IMR-90 (cell line): ENCODE data around the gene PSD. TPM values are rescaled to one million over a fixed set of nuclear protein-coding genes. Genes with fewer than 3 reads are reported as not detected.

Experiments
- ATAC-seq: fragments of 200-7000 bp; cut with Tn5 transposase; 2 replicates; pipeline ENCODE4 v1.9.1; 2020; ENCODE audit warnings: low read depth, mild to moderate bottlenecking, moderate library complexity
- BruUV-seq: library from RNA; stranded (reverse); fragments of 400-500 nt; replicated peaks from 2 replicates; lab custom pipeline; 2021; lab: Mats Ljungman, UMichigan
- CTCF ChIA-PET: fragments of 300-600 bp; formaldehyde crosslinking; extraction: SDS; loops from one replicate; lab custom pipeline; 2021; ENCODE audit warnings: antibody characterized with exemption; lab: Yijun Ruan, JAX
- POLR2A ChIA-PET: fragments of 300-600 bp; sonication (Branson Sonifier 250); formaldehyde crosslinking; loops from one replicate; lab custom pipeline; 2022; ENCODE audit warnings: antibody characterized with exemption; ENCODE audit not compliant: unreplicated experiment; lab: Charles Lee
- DNase-seq: peaks from one replicate; pipeline ENCODE4 v3.0.0; 2013
- H2AFZ ChIP-seq: replicated peaks from 2 replicates; pipeline ENCODE3; 2013; ENCODE audit warnings: low read length, mild to moderate bottlenecking; ENCODE audit not compliant: poor library complexity
- H2AK5ac ChIP-seq: 2 replicates; pipeline ENCODE4 v1.6.1; 2013; ENCODE audit warnings: low read depth, low read length, inconsistent platforms
- H2AK9ac ChIP-seq: replicated peaks from 2 replicates; pipeline ENCODE3; 2013; ENCODE audit warnings: mild to moderate bottlenecking, low read depth, low read length, moderate library complexity; ENCODE audit not compliant: poor library complexity
- H2BK120ac ChIP-seq: 2 replicates; pipeline ENCODE4 v1.6.1; 2013; ENCODE audit warnings: low read depth, low read length, inconsistent platforms
- H2BK15ac ChIP-seq: 3 replicates; pipeline ENCODE4 v1.6.1; 2013; ENCODE audit warnings: low read depth, low read length, inconsistent platforms
- H2BK20ac ChIP-seq: 2 replicates; pipeline ENCODE4 v1.6.1; 2013; ENCODE audit warnings: low read depth, mild to moderate bottlenecking, inconsistent platforms, low read length, moderate library complexity
- H2BK5ac ChIP-seq: 2 replicates; pipeline ENCODE4 v1.6.1; 2013; ENCODE audit warnings: mild to moderate bottlenecking, low read depth, low read length, inconsistent platforms; ENCODE audit not compliant: poor library complexity, severe bottlenecking
- H3K14ac ChIP-seq: replicated peaks from 2 replicates; pipeline ENCODE4 v1.6.1; 2013; ENCODE audit warnings: low read depth, low read length, inconsistent platforms
- H3K18ac ChIP-seq: 2 replicates; pipeline ENCODE4 v1.6.1; 2013; ENCODE audit warnings: low read depth, low read length, control low read depth
- H3K23ac ChIP-seq: 2 replicates; pipeline ENCODE4 v1.6.1; 2013; ENCODE audit warnings: low read depth, low read length, inconsistent platforms
- H3K27ac ChIP-seq: 2 replicates; pipeline ENCODE4 v1.5.1; 2013; ENCODE audit warnings: mild to moderate bottlenecking, control low read depth, low read length; ENCODE audit not compliant: insufficient read depth
- H3K27me3 ChIP-seq: 2 replicates; pipeline ENCODE4 v1.6.1; 2013; ENCODE audit warnings: low read length; ENCODE audit not compliant: control insufficient read depth, insufficient read depth
- H3K36me3 ChIP-seq: 2 replicates; pipeline ENCODE4 v1.6.1; 2013; ENCODE audit warnings: low read length, mixed read lengths; ENCODE audit not compliant: control insufficient read depth, insufficient read depth
- H3K4ac ChIP-seq: 2 replicates; pipeline ENCODE4 v1.6.1; 2013; ENCODE audit warnings: low read depth, low read length, inconsistent platforms
- H3K4me1 ChIP-seq: 2 replicates; pipeline ENCODE4 v1.6.1; 2013; ENCODE audit warnings: low read length, mixed read lengths; ENCODE audit not compliant: control insufficient read depth, insufficient read depth
- H3K4me2 ChIP-seq: 2 replicates; pipeline ENCODE4 v1.6.1; 2013; ENCODE audit warnings: low read depth, mild to moderate bottlenecking, control low read depth, low read length, moderate library complexity
- H3K4me3 ChIP-seq: 2 replicates; pipeline ENCODE4 v1.5.1; 2013; ENCODE audit warnings: low read depth, mild to moderate bottlenecking, control low read depth, low read length, moderate library complexity; ENCODE audit not compliant: insufficient read depth
- H3K56ac ChIP-seq: 2 replicates; pipeline ENCODE4 v1.6.1; 2013; ENCODE audit warnings: low read length, inconsistent platforms; ENCODE audit not compliant: insufficient read depth; ENCODE audit errors: extremely low read depth
- H3K79me1 ChIP-seq, 2 experiments: 2 replicates each; pipeline ENCODE4 v1.6.1; 2013; ENCODE audit warnings: low read length in 2 of 2, inconsistent platforms in 1 of 2, low read depth in 1 of 2
- H3K9ac ChIP-seq: 2 replicates; pipeline ENCODE4 v1.6.1; 2013; ENCODE audit warnings: low read depth, low read length, control low read depth
- H3K9me1 ChIP-seq: 2 replicates; pipeline ENCODE4 v1.6.1; 2013; ENCODE audit warnings: low read length, inconsistent platforms; ENCODE audit not compliant: insufficient read depth
- H3K9me3 ChIP-seq: 2 replicates; pipeline ENCODE4 v1.6.1; 2013; ENCODE audit warnings: low read length; ENCODE audit not compliant: control insufficient read depth, insufficient read depth
- H4K20me1 ChIP-seq: 2 replicates; pipeline ENCODE4 v1.6.1; 2013; ENCODE audit warnings: low read length, inconsistent platforms; ENCODE audit not compliant: insufficient read depth
- H4K5ac ChIP-seq: 2 replicates; pipeline ENCODE4 v1.6.1; 2013; ENCODE audit warnings: mild to moderate bottlenecking, low read depth, low read length, control low read depth
- H4K8ac ChIP-seq, 2 experiments: 2 replicates each; pipeline ENCODE4 v1.6.1; 2013; ENCODE audit warnings: low read depth in 2 of 2, low read length in 2 of 2, control low read depth in 1 of 2, inconsistent platforms in 1 of 2
- H4K91ac ChIP-seq: 2 replicates; pipeline ENCODE4 v1.6.1; 2013; ENCODE audit warnings: low read depth, low read length, inconsistent platforms; ENCODE audit not compliant: insufficient read depth
- BHLHE40 ChIP-seq: fragments of 150-350 bp; IDR thresholded peaks from 2 replicates; pipeline ENCODE4 v1.6.1; 2016; ENCODE audit warnings: mild to moderate bottlenecking, low read depth, low read length
- CTCF ChIP-seq: conservative IDR thresholded peaks from 2 replicates; pipeline ENCODE4 v1.5.1; 2012; ENCODE audit warnings: mild to moderate bottlenecking, low read depth, low read length, improper control_type of control experiment
- ELK1 ChIP-seq: fragments of 150-350 bp; IDR thresholded peaks from 2 replicates; pipeline ENCODE4 v1.6.1; 2016; ENCODE audit warnings: low read depth, mild to moderate bottlenecking, low read length, moderate library complexity, borderline replicate concordance
- FOS ChIP-seq: fragments of 150-350 bp; IDR thresholded peaks from 2 replicates; pipeline ENCODE4 v1.6.1; 2016; ENCODE audit warnings: low read depth, low read length
- MAZ ChIP-seq: IDR thresholded peaks from 2 replicates; pipeline ENCODE4 v1.6.1; 2012; ENCODE audit warnings: low read depth, mild to moderate bottlenecking, low read length, improper control_type of control experiment, moderate library complexity, borderline replicate concordance
- POLR2A ChIP-seq: IDR thresholded peaks from 2 replicates; pipeline ENCODE4 v1.6.1; 2012; ENCODE audit warnings: mild to moderate bottlenecking, low read depth, low read length
- RAD21 ChIP-seq: IDR thresholded peaks from 2 replicates; pipeline ENCODE4 v1.6.1; 2012; ENCODE audit warnings: low read length, improper control_type of control experiment
- SMC3 ChIP-seq: fragments of 150-350 bp; IDR thresholded peaks from 2 replicates; pipeline ENCODE4 v1.6.1; 2016; ENCODE audit warnings: low read depth, mild to moderate bottlenecking, antibody characterized with exemption, low read length, moderate library complexity
- USF2 ChIP-seq: fragments of 150-350 bp; IDR thresholded peaks from 2 replicates; pipeline ENCODE4 v1.6.1; 2017; ENCODE audit warnings: mild to moderate bottlenecking, antibody characterized with exemption, low read length, low read depth
- WGBS, 2 experiments: methylation state at CpG; one replicate each; pipeline versions ENCODE4 v1.1.5 to v1.1.7; 2013; ENCODE audit warnings: missing lambda C conversion rate in 2 of 2; ENCODE audit not compliant: insufficient read length in 1 of 2; ENCODE audit errors: extremely low coverage in 2 of 2; 5-methylcytosine and 5-hydroxymethylcytosine counted together
- dilution Hi-C: fragments of 300-500 bp; cut with HindIII; formaldehyde crosslinking; loops from one replicate; pipeline ENCODE4 v1.14.3; 2018; ENCODE audit warnings: low sequenced_read_pairs; ENCODE audit not compliant: unreplicated experiment
- in situ Hi-C: fragments of 300-500 bp; cut with MboI; formaldehyde crosslinking; loops from 3 replicates; pipeline ENCODE4 v1.14.3; 2019; ENCODE audit warnings: low sequenced_read_pairs, inconsistent platforms, mixed read lengths
- intact Hi-C: fragments of 100-400 bp; cut with micrococcal nuclease; formaldehyde crosslinking; loops from 2 replicates; pipeline ENCODE4 v1.10.0; 2022
- polyA plus RNA-seq, 3 experiments: library from polyadenylated mRNA; depleted of rRNA; stranded (reverse); fragments of >200 nt; gene quantifications; 2 replicates each; pipeline ENCODE4 v1.2.3, GENCODE V29; 2012; ENCODE audit warnings: low replicate concordance in 1 of 3
- total RNA-seq: library from RNA; depleted of rRNA; stranded (reverse); fragments of >200 nt; gene quantifications from 2 replicates; pipeline ENCODE4 v1.2.3, GENCODE V29; 2012

The PSD gene
- total and polyA plus RNA-seq, 2 of the 4 experiments (the other 2 are of a cell fraction) = 2.0 to 4.4 TPM

- peak overlapping the region; percentile 89 for H3K23ac ChIP-seq
- H2BK5ac ChIP-seq = peak overlapping the region; percentile 82
- peak; percentile 89 for ATAC-seq
- peak overlapping the region; percentile 51 for H3K4me3 ChIP-seq
- H3K9me1 ChIP-seq = peaks cover 10% of the 10 kb centered on the region
- H4K5ac ChIP-seq = peak overlapping the region; percentile 25; the same call in 1 of the 2 replicates
- H4K20me1 ChIP-seq = 0 out of 2 replicates have a peak, but pooled peaks cover 3% of the 10 kb centered on the region
- intact Hi-C loops (loop anchor here (1.0 to 10.0 kb wide), 5 partner anchors 27 to 251 kb away; partner anchors contain the start of gene TRIM8), in situ Hi-C loops (loop anchor here (5.0 kb wide), 1 partner anchor 83 kb away; no protein-coding TSS in a partner anchor), dilution Hi-C loops (no loop called here)
- peak overlapping the region; percentile 94 for H2AFZ ChIP-seq
- DNase-seq = peak; percentile 95
- H3K14ac ChIP-seq = peak overlapping the region; percentile 67; the same call in 1 of the 2 replicates
- H2AK9ac ChIP-seq = peak overlapping the region; percentile 86
- H3K9ac ChIP-seq = peak overlapping the region; percentile 58
- H2BK120ac ChIP-seq = peak overlapping the region; percentile 37
- peaks cover 13 to 29% of the 10 kb centered on the region in 2 experiments for H3K79me1 ChIP-seq
- peaks cover 6% of the 10 kb centered on the region; the same call in 1 of the 2 replicates for H3K36me3 ChIP-seq
- ChIA-PET POLR2A (no interaction called here), CTCF (interaction anchor here (0.6 to 1.4 kb wide), 8 partner anchors 9 to 224 kb away, joined by 3 to 4 read pairs (median 3); no protein-coding TSS in a partner anchor)
- no peak overlapping the region for H2BK20ac ChIP-seq
- peaks cover 7% of the 10 kb centered on the region for H3K4me1 ChIP-seq
- H4K91ac ChIP-seq = peak overlapping the region; percentile 58; the same call in 1 of the 2 replicates
- H2AK5ac ChIP-seq = peak overlapping the region; percentile 91
- no peaks in the 10 kb centered on the region for H3K9me3 ChIP-seq
- H3K27me3 ChIP-seq = no peaks in the 10 kb centered on the region
- H3K4ac ChIP-seq = peak overlapping the region; percentile 84
- H2BK15ac ChIP-seq = no peak overlapping the region
- peak overlapping the region; percentile 55 for H3K27ac ChIP-seq
- WGBS, 2 experiments = 1% methylated on average over 33 of the region's 71 CpGs; no CpG with 5 or more reads in 1 of the 2 experiments
- H3K56ac ChIP-seq = no peak overlapping the region; the same call in 1 of the 2 replicates
- peak overlapping the region; percentile 99 for H3K4me2 ChIP-seq
- peak overlapping the region; percentile 55; the same call in 1 of the 2 replicates for H3K18ac ChIP-seq
- peak overlapping the region; percentile 56 to 81; a peak in 2 of 4 replicates for H4K8ac ChIP-seq
- TF ChIP-seq SMC3 = peak; percentile 74; the same call in 1 of the 2 replicates
- TF ChIP-seq ELK1 = no peak
- no peak; the same call in 1 of the 2 replicates for TF ChIP-seq CTCF
- TF ChIP-seq POLR2A = peak; percentile 93
- TF ChIP-seq RAD21 = no peak
- peak; percentile 93 for TF ChIP-seq MAZ
- peak; percentile 24; the same call in 1 of the 2 replicates for TF ChIP-seq BHLHE40
- TF ChIP-seq FOS = peak; percentile 34; the same call in 1 of the 2 replicates
- 0 out of 2 replicates have a peak, but pooled peaks have one; percentile 2 for TF ChIP-seq USF2
- BruUV-seq = no TSS peak
These were observed 24.3 kb downstream of the PSD start for GRCh38 chr10:102394079-102394800.
